Astrocyte (in vitro differentiated cells and primary cell): ENCODE results near the gene IPPK. TPM values are rescaled to one million over a fixed set of nuclear protein-coding genes. Genes with fewer than 3 reads are reported as not detected.

Experiments used
- DNase-seq: peaks from one replicate; pipeline ENCODE4 v3.0.0-alpha.2; 2010; ENCODE audit warnings: low read depth
- FAIRE-seq: peaks from 2 replicates; lab custom pipeline; 2011; peaks lifted over from hg19 to GRCh38; lab: Jason Lieb, UNC
- H2AFZ ChIP-seq: 2 replicates; pipeline ENCODE4 v1.6.0; 2012; ENCODE audit warnings: low read depth, low read length, inconsistent platforms
- H3K27ac ChIP-seq: 2 replicates; pipeline ENCODE4 v1.5.1; 2011; ENCODE audit warnings: low read depth, low read length, inconsistent platforms
- H3K27me3 ChIP-seq: 2 replicates; pipeline ENCODE4 v1.6.0; 2011; ENCODE audit warnings: low read length, inconsistent platforms; ENCODE audit not compliant: insufficient read depth
- H3K36me3 ChIP-seq: 2 replicates; pipeline ENCODE4 v1.5.1; 2011; ENCODE audit warnings: low read length, inconsistent platforms; ENCODE audit not compliant: insufficient read depth
- H3K4me1 ChIP-seq: 2 replicates; pipeline ENCODE4 v1.5.1; 2011; ENCODE audit warnings: low read length, inconsistent platforms; ENCODE audit not compliant: insufficient read depth
- H3K4me2 ChIP-seq: 2 replicates; pipeline ENCODE4 v1.6.0; 2012; ENCODE audit warnings: low read length, inconsistent platforms
- H3K4me3 ChIP-seq: 2 replicates; pipeline ENCODE4 v1.5.1; 2011; ENCODE audit warnings: low read depth, mild to moderate bottlenecking, low read length, inconsistent platforms; ENCODE audit not compliant: insufficient read depth
- H3K79me2 ChIP-seq: 2 replicates; pipeline ENCODE4 v1.6.0; 2012; ENCODE audit warnings: mild to moderate bottlenecking, low read length, inconsistent platforms; ENCODE audit not compliant: insufficient read depth
- H3K9ac ChIP-seq: 2 replicates; pipeline ENCODE4 v1.6.0; 2012; ENCODE audit warnings: mild to moderate bottlenecking, low read length, inconsistent platforms
- H3K9me3 ChIP-seq: 2 replicates; pipeline ENCODE4 v1.5.1; 2012; ENCODE audit warnings: low read depth, mild to moderate bottlenecking, low read length, inconsistent platforms; ENCODE audit not compliant: insufficient read depth
- H4K20me1 ChIP-seq: 2 replicates; pipeline ENCODE4 v1.6.0; 2012; ENCODE audit warnings: low read length, inconsistent platforms; ENCODE audit not compliant: insufficient read depth
- H3K27ac Mint-ChIP-seq: one replicate; pipeline ENCODE4 v1.8.0; 2021; ENCODE audit warnings: mild to moderate bottlenecking, mixed read lengths; ENCODE audit not compliant: unreplicated experiment
- H3K27me3 Mint-ChIP-seq: one replicate; pipeline ENCODE4 v1.8.0; 2021; ENCODE audit warnings: low read depth, mixed read lengths; ENCODE audit not compliant: unreplicated experiment
- H3K36me3 Mint-ChIP-seq: one replicate; pipeline ENCODE4 v1.8.0; 2021; ENCODE audit warnings: low read depth, mixed read lengths; ENCODE audit not compliant: unreplicated experiment
- H3K4me1 Mint-ChIP-seq: one replicate; pipeline ENCODE4 v1.8.0; 2021; ENCODE audit warnings: low read depth, mixed read lengths; ENCODE audit not compliant: unreplicated experiment
- H3K4me3 Mint-ChIP-seq: one replicate; pipeline ENCODE4 v1.8.0; 2021; ENCODE audit warnings: mild to moderate bottlenecking, moderate library complexity, mixed read lengths; ENCODE audit not compliant: unreplicated experiment
- H3K9me3 Mint-ChIP-seq: one replicate; pipeline ENCODE4 v1.8.0; 2021; ENCODE audit warnings: mild to moderate bottlenecking, mixed read lengths; ENCODE audit not compliant: unreplicated experiment
- CTCF ChIP-seq: IDR thresholded peaks from 2 replicates; pipeline ENCODE4 v1.5.1; 2011; ENCODE audit warnings: low read depth, mild to moderate bottlenecking, inconsistent platforms, low read length, moderate library complexity; ENCODE audit not compliant: insufficient read depth
- EZH2 ChIP-seq: IDR thresholded peaks from 2 replicates; pipeline ENCODE4 v1.6.1; 2012; ENCODE audit warnings: mild to moderate bottlenecking, low read length, inconsistent platforms; ENCODE audit not compliant: insufficient read depth
- total RNA-seq: library from RNA; stranded (reverse); gene quantifications from 2 replicates; pipeline ENCODE4 v1.2.1, GENCODE V29; 2021

Gene IPPK
- total RNA-seq, 1 donor from 2014 or later: 14.1 TPM

DNA sequence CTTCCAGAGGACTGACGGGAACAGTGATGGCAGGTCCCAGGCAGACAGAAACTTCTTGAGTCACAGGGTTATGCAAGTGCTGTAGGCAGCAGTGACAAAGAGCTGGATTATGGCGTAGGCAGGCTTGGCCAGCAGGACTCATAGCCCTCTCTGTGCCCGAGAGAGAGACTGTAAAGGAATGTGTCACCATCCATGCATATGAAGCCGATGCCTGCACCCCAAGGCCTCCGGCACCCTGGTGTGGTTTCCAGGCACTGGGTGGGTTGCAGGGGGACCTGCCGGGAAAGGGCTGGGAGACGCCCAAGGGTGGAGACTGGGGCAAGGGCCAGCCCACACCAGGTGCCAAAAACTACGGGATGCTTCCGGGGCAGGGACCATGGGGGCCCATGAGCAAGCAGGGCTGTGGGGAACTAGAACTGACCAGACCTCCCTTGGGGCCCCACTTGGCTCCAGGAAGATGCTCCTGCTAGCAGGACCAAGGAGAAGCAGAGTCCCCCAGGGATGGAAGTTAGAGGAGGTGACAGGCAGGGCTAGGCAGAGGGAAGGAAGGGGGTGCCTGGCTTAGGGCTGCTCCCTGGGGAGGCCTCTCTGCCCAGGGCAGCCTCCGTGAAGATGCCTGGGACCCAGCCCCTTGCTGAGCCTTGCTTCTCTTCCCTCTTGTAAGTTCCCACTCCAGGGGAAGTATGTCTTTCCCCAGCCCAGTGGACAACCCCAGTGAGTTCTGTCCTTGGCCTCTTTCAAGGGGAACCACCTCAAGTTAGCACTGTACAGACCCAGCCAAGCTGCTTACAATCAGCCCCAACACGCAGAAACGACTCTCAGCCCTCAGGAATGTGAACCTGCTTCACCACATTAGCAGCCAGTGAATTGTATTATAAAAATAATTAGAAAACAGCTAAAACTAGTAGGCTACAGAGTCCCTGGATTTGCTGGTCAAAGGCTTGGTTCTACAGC is 10.5 kb upstream of the IPPK start:
- H3K36me3 Mint-ChIP-seq: no peaks in the 10 kb centered on the region
- H3K4me2 ChIP-seq: no peak overlapping the region
- H3K9me3 ChIP-seq: no peaks in the 10 kb centered on the region
- no peaks in the 10 kb centered on the region for H3K9me3 Mint-ChIP-seq
- TF ChIP-seq CTCF: no peak
- no peak for TF ChIP-seq EZH2
- no peak overlapping the region for H3K4me3 Mint-ChIP-seq
- H3K4me1 Mint-ChIP-seq: no peaks in the 10 kb centered on the region
- FAIRE-seq (no peak), DNase-seq (peak; percentile 37)
- H3K27me3 Mint-ChIP-seq: no peaks in the 10 kb centered on the region
- no peaks in the 10 kb centered on the region for H3K79me2 ChIP-seq
- no peaks in the 10 kb centered on the region for H4K20me1 ChIP-seq
- H3K27ac ChIP-seq: no peak overlapping the region
- H3K27me3 ChIP-seq: no peaks in the 10 kb centered on the region
- no peak overlapping the region for H3K4me3 ChIP-seq
- no peaks in the 10 kb centered on the region for H3K4me1 ChIP-seq
- H2AFZ ChIP-seq: no peak overlapping the region
- H3K9ac ChIP-seq: no peak overlapping the region
- no peaks in the 10 kb centered on the region for H3K36me3 ChIP-seq
- no peak overlapping the region for H3K27ac Mint-ChIP-seq

DNA sequence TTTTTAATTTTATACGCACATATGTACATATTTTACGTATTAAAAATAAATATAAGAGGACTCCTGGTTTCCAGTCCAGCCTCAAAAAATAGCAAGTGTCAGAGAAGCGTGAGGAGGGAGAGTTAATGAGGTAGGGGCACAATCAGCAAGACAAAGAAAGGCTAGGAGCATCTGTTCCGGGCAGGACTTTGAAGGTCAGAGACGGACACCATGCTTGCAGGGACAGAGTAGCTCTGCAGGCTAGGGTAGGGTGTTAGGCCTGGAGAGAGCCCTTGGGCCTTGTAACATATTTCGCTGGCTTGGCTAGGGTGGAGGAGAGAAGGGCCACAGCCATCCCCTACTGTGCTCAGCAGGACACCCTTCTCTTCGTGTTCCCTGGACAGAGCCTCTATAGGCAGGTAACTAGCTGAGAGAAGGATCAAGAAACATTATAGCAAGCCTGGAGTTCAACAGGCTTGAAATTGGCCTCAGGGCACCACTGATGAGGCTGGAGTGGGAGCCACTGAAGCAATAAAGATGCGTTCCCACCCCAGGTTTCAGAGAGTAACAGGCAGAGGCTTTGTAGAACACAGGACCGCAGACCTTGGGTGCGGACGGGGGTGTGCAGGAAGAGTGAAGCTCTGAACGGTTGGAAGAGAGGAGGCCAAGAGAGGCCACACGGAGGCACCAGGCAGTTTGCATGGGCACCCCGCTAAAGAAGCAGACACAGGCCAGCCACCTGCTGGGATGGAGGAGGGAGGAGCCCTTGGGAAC is 9.7 kb upstream of the IPPK start:
- DNase-seq: no peak
- H3K9me3 Mint-ChIP-seq: no peaks in the 10 kb centered on the region
- H3K4me3 Mint-ChIP-seq: peak overlapping the region; percentile 23
- H3K79me2 ChIP-seq: no peaks in the 10 kb centered on the region
- H3K9ac ChIP-seq: no peak overlapping the region
- H3K27me3 Mint-ChIP-seq: no peaks in the 10 kb centered on the region
- TF ChIP-seq EZH2 (no peak), CTCF (no peak)
- no peaks in the 10 kb centered on the region for H4K20me1 ChIP-seq
- H3K9me3 ChIP-seq: no peaks in the 10 kb centered on the region
- H3K27ac Mint-ChIP-seq: peak overlapping the region; percentile 26
- H3K27ac ChIP-seq: no peak overlapping the region
- no peaks in the 10 kb centered on the region for H3K4me1 Mint-ChIP-seq
- H3K4me1 ChIP-seq: no peaks in the 10 kb centered on the region
- no peaks in the 10 kb centered on the region for H3K36me3 Mint-ChIP-seq
- no peak for FAIRE-seq
- no peak overlapping the region for H3K4me2 ChIP-seq
- no peaks in the 10 kb centered on the region for H3K27me3 ChIP-seq
- H3K4me3 ChIP-seq: no peak overlapping the region
- no peak overlapping the region for H2AFZ ChIP-seq
- H3K36me3 ChIP-seq: no peaks in the 10 kb centered on the region
